ENCODE data around the gene PLCH2. TPM values are rescaled to one million over a fixed set of nuclear protein-coding genes. Genes with fewer than 3 reads are reported as not detected.
A peak's percentile ranks its signal among the peaks of the same experiment; 100 is the strongest.
"Not testable (repeated sequence)": the region's sequence is repeated elsewhere in the genome, so short reads cannot be mapped to it uniquely, and the experiment has no call there.

The PLCH2 gene
- total RNA-seq, 1 experiment from 2014 or later: not detected

DNA sequence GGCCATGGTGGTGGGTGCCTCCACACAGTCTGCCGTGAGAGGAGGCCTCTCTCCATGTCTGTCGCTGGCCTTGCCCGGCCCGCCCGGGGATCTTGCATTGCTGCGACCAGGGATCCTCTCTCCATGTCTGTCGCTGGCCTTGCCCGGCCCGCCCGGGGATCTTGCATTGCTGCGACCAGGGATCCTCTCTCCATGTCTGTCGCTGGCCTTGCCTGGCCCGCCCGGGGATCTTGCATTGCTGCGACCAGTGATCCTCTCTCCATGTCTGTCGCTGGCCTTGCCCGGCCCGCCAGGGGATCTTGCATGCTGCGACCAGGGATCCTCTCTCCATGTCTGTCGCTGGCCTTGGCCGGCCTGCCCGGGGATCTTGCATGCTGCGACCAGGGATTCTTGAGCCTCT is 35.7 kb upstream of the PLCH2 start:
- DNase-seq (ENCODE audit: low read depth): not testable (repeated sequence)

DNA sequence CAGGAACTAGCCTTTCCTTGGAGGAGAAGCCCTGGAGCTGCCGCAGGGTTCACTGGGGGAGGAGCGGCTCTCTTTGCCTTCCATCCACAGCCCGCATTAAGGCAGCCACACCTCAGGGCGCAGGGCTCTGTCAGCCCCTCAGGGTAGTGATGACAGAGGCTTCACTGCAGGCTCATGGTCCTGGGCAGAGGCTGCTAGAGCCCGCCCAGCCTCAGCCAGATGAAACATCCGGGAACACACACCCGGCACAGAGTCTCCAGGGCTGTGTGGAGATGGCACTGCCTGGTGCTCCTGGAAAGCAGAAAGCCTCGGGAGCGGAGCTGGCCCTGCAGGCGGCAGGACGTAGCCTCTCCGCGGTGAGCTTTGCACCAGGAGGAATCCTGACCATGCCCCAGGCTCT is 34.3 kb upstream of the PLCH2 start:
- DNase-seq (ENCODE audit: low read depth): no peak

GRCh38 chr1:2442661-2443060 is 33.4 kb upstream of the PLCH2 start:
- no peak for DNase-seq (ENCODE audit: low read depth)

GRCh38 chr1:2443277-2444137 is 32.6 kb upstream of the PLCH2 start:
- no peak for DNase-seq (ENCODE audit: low read depth)

DNA sequence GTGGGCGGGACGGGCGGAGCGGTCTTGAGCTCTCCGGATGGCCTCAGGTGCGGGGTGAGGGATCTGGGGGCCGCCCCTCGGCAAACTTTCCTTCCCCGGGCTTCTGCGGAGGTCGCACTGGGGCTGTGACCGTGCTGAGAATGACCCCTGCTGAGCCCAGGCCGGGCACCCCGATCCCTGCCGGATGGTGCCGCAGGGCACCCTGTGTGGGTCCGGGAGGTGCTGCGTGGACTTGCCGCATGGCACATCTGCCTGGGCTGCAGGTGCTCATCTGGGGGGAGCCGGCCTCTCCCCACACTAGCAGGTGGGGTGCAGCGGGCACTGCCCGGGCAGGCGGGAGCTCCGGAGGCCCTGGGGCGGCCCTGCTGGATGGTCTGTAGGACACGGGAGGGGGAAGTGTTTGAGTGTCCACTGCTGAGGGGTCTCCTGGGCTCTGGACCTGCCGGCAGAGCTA is 31.9 kb upstream of the PLCH2 start:
- DNase-seq (ENCODE audit: low read depth): no peak

DNA sequence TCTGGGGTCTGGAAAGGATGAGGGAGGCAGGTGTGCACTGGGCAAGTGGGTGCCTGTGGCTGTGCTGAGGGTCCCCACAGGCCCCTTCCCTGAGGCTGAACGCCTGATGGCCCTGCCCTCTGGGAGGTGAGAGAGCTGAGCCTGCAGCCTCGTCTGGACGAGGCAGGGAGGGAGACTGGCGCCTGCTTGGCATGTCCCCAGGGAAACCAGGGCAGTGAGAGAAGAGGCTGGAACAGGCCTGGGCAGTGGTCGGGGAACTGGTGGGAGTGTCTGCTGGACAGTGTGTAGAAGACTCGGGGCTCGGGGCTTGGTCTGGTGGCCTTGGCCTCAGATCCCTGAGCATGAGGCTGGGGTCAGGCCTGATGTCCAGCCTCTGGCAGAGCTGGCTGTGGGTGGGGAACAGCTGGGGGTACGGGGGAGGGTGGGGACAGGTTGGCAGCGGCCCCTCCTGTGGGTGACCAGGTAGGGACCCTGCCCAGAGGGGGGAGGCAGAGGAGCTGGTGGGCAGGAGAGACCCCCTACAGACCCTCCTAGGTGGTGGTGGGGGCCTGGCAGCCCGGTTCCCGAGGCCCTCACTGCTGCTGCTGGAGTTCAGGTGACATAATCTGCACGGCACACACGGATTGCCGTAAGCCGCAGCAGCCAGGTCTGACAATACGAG is 30.8 kb upstream of the PLCH2 start:
- DNase-seq (ENCODE audit: low read depth): no peak

GRCh38 chr1:2445823-2446215 is 30.3 kb upstream of the PLCH2 start:
- no peak for DNase-seq (ENCODE audit: low read depth)

DNA sequence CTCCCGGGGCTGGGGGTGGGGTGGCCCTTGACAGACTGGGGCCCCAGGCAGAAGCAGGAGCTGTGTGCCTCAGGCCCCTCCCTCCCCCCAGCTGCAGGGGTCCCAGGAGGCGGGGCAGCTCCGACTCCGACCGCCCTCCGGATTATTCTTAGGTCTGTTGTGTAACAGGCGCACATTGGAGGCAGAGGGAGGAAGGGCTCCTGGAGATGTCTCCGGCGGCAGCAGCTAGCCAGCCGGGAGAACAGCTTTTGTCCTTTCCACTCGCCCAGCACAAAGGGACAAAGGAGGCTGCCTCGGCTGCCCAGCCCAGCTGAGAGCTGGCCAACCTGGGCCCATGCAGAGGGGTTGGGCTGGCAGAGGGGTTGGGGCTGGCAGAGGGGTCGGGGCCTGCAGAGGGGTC is 29.7 kb upstream of the PLCH2 start:
- DNase-seq (ENCODE audit: low read depth): no peak

GRCh38 chr1:2446861-2447260 is 29.2 kb upstream of the PLCH2 start:
- no peak for DNase-seq (ENCODE audit: low read depth)

GRCh38 chr1:2447276-2448097 is 28.6 kb upstream of the PLCH2 start:
- no peak for DNase-seq (ENCODE audit: low read depth)

DNA sequence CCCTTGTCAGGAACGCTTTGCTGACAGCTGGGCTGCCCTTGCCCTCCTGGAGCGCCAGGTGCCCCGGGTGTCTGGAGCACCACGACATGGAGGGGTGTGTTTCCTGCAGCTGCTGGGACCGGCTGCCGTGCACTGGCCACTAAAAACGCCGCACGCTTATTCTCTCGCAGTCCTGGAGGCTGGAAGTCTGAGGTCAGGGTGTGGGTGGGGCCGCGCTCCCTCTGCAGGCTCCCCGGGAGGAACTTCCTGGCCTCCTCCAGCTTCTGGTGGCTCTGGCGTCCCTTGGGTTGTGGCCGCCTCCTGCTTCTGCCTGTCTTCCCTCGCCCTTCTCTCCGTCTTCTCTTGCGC is 28.0 kb upstream of the PLCH2 start:
- peak; percentile 42 for DNase-seq (ENCODE audit: low read depth)

GRCh38 chr1:2449636-2450454 is 26.2 kb upstream of the PLCH2 start:
- DNase-seq (ENCODE audit: low read depth): peak; percentile 42

DNA sequence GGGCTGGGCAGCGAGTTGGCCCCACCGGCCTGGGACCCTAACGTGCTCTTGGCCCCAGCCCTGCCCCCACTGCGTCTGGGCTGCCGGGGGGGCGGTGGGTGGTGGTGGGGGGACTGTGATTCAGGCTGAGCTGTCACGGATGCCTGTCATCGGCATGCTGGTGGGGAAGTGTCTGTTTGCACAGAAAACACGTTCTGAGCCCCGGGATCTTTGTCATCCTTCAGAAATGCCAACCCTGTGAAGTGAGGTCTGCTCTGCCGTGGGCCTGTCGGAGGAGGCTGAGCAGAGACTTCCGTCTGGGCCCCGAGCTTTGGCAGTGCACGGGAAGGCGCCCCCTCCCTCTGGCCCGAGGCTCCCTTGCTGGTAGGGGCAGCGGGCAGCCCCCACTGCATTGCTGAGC is 24.3 kb upstream of the PLCH2 start:
- peak; percentile 82 for DNase-seq (ENCODE audit: low read depth)

DNA sequence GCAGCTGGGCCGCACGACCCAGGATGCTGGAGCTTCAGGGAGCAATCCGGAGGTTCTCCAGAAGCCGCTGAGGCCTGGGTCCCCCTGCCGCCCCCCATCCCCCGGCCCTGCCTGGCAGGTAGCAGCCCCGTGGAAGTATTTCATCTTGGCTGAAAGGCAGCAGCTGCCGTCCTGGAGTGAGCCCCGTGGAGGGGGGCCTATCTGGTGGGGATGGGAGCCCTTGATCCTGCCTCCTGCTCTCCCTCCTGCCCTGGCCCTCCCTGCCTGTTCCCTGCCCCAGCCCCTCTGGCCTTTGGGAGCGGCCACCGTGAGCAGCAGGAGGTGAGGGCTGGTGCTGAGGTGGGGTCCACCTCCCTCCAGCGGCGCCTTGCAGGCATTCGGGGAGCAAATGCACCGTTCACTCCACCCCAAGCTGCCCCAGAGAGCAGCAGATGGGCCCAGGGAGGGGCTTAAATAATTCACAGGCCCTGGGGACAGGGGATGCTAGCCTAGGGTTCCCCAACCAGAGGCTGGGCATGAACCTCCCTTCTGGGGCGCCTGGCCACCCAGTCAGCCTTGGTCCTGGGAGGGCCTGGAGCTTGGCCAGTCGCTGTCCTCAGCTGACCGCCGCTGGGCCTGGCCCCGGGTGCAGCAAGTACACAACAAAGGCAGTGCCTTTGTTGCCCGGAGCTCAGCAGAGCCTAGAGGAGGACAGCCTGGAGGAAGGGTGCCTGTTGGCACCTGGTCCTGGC is 23.7 kb upstream of the PLCH2 start:
- no peak for DNase-seq (ENCODE audit: low read depth)

- DNase-seq (ENCODE audit: low read depth): no peak
Observed at GRCh38 chr1:2452932-2453315, 23.2 kb upstream of the PLCH2 start.

GRCh38 chr1:2454227-2454626 is 21.9 kb upstream of the PLCH2 start:
- no peak for DNase-seq (ENCODE audit: low read depth)

GRCh38 chr1:2455757-2456156 is 20.3 kb upstream of the PLCH2 start:
- no peak for DNase-seq (ENCODE audit: low read depth)

DNA sequence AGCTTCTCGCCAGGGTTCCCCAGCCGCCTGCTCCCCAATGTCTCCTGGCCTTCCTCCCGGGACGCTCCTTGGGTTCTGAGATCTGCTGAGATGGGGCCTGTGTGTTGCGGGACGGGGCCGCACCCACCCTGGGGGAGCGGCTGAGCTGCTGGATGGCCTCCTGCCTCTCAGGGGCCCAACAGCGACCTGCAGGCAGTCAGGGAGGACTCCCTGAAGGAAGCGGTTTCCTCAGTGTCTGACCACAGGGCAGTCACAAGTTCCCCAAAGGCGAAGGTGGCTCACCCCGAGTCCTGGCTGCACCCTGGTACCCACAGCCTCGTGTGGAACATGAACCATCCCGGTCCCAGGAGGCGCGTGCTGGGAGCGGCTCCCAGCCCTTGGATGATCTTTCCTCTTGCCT is 18.6 kb upstream of the PLCH2 start:
- DNase-seq (ENCODE audit: low read depth): no peak

- no peak for DNase-seq (ENCODE audit: low read depth)
Observed at GRCh38 chr1:2458687-2459086, 17.4 kb upstream of the PLCH2 start.

DNA sequence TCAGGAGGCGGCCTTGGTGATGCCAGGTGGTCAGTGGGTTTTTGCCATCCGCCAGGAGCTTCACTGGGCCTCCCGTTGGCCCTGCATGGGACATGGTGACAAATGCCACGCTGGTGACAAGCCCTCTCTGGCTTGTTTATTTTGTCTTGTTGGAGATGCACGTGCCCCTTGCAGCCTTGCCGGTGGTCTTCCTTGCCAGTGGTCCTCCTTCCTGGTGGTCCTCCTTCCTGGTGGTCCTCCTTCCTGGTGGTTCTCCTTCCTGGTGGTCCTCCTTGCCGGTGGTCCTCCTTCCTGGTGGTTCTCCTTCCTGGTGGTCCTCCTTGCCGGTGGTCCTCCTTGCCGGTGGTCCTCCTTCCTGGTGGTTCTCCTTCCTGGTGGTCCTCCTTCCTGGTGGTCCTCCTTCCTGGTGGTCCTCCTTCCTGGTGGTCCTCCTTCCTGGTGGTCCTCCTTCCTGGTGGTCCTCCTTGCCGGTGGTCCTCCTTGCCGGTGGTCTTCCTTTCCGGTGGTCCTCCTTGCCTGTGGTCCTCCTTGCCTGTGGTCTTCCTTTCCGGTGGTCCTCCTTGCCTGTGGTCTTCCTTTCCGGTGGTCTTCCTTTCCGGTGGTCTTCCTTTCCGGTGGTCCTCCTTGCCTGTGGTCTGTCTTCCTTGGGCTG is 16.9 kb upstream of the PLCH2 start:
- not testable (repeated sequence) for DNase-seq (ENCODE audit: low read depth)
